Body of pancreas (tissue), 4 donors: ENCODE data around the gene AKT3. TPM values are rescaled to one million over a fixed set of nuclear protein-coding genes. Genes with fewer than 3 reads are reported as not detected.

ENCODE experiments used
- ATAC-seq: fragments of 150-250 bp; one replicate; pipeline ENCODE4 v1.9.1; 2016
- DNase-seq, 4 donors: peaks; one replicate each; pipeline ENCODE4 v3.0.0-alpha.2; 2019
- H3K27ac ChIP-seq, 4 donors: fragments of 200-600 bp; sonication (generic); 1 replicate in 3 of 4; 2 replicates in 1 of 4; pipeline versions ENCODE4 v1.5.1 to v1.6.1; 2016 to 2019; ENCODE audit warnings: mild to moderate bottlenecking in 1 of 4, mixed read lengths in 1 of 4, moderate library complexity in 1 of 4
- H3K27me3 ChIP-seq, 2 donors: fragments of 200-600 bp; sonication (generic); one replicate each; pipeline ENCODE4 v1.6.0; 2016; ENCODE audit warnings: mild to moderate bottlenecking in 1 of 2
- H3K36me3 ChIP-seq, 2 donors: fragments of 200-600 bp; sonication (generic); replicated peaks in 1 of 2; 2 replicates each; pipeline ENCODE4 v1.5.1; 2016; ENCODE audit warnings: low read depth in 2 of 2; ENCODE audit not compliant: insufficient read depth in 1 of 2
- H3K4me1 ChIP-seq: fragments of 200-600 bp; sonication (generic); one replicate; pipeline ENCODE4 v1.6.0; 2016
- H3K4me3 ChIP-seq, 2 donors: fragments of 200-600 bp; sonication (generic); 1 replicate in 1 of 2; 2 replicates in 1 of 2; pipeline ENCODE4 v1.5.1; 2016 to 2019
- H3K9me3 ChIP-seq, 3 donors: fragments of 200-600 bp; sonication (generic); 1 replicate in 2 of 3; 2 replicates in 1 of 3; pipeline ENCODE4 v1.5.1; 2016
- POLR2A ChIP-seq, 3 donors: fragments of 450-650 bp; IDR thresholded peaks; one replicate each; pipeline ENCODE4 v1.6.1; 2016; ENCODE audit warnings: antibody characterized with exemption in 3 of 3, mild to moderate bottlenecking in 2 of 3
- WGBS, 2 donors: methylation state at CpG; one replicate each; pipeline ENCODE4 v1.1.5; 2017; 5-methylcytosine and 5-hydroxymethylcytosine counted together
- intact Hi-C: fragments of 100-400 bp; cut with DNase I; formaldehyde crosslinking; loops from one replicate; pipeline ENCODE4 v1.15.1; 2023
- total RNA-seq, 2 donors: library from RNA; depleted of rRNA; stranded (reverse); fragments of >200 nt; gene quantifications; one replicate each; pipeline ENCODE4 v1.1.0, GENCODE V29; 2016
- TF ChIP-seq, protein P1 (sequence below), 7 experiments: fragments of 450-650 bp in 4 of 7; fragments of 200-600 bp in 3 of 7; sonication (generic) in 3 of 7; IDR thresholded peaks; one replicate each; pipeline ENCODE4 v1.5.1; 2016 to 2019; ENCODE audit warnings: antibody characterized with exemption in 7 of 7

Gene AKT3
- total RNA-seq, 2 donors from 2014 or later, result 14.0 to 24.7 TPM

- Histone ChIP-seq H3K27ac (no peak overlapping the region), H3K27me3 (no peaks in the 10 kb centered on the region), H3K9me3 (no peaks in the 10 kb centered on the region), H3K4me3 (no peak overlapping the region), H3K36me3 (no peaks in the 10 kb centered on the region), H3K4me1 (no peaks in the 10 kb centered on the region)
- DNase-seq (no peak), ATAC-seq (no peak)
- WGBS, 2 donors, result 86% methylated on average over 29 to 55 of the region's 55 CpGs
- intact Hi-C loops, result no loop called here
- no peak for TF ChIP-seq POLR2A (IDR thresholded peaks at IDR 0.05)
- TF ChIP-seq, protein P1, sequence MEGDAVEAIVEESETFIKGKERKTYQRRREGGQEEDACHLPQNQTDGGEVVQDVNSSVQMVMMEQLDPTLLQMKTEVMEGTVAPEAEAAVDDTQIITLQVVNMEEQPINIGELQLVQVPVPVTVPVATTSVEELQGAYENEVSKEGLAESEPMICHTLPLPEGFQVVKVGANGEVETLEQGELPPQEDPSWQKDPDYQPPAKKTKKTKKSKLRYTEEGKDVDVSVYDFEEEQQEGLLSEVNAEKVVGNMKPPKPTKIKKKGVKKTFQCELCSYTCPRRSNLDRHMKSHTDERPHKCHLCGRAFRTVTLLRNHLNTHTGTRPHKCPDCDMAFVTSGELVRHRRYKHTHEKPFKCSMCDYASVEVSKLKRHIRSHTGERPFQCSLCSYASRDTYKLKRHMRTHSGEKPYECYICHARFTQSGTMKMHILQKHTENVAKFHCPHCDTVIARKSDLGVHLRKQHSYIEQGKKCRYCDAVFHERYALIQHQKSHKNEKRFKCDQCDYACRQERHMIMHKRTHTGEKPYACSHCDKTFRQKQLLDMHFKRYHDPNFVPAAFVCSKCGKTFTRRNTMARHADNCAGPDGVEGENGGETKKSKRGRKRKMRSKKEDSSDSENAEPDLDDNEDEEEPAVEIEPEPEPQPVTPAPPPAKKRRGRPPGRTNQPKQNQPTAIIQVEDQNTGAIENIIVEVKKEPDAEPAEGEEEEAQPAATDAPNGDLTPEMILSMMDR (IDR thresholded peaks at IDR 0.05), result no peak
These were observed 375.7 kb downstream of the AKT3 start for GRCh38 chr1:243474136-243474881.

- TF ChIP-seq POLR2A (IDR thresholded peaks at IDR 0.05), result no peak
- TF ChIP-seq, protein P1 (IDR thresholded peaks at IDR 0.05), result no peak
- DNase-seq, result no peak
- no peak for ATAC-seq
- 45 to 61% methylated on average over 12 of the region's 12 CpGs for WGBS, 2 donors
- intact Hi-C loops, result no loop called here
- Histone ChIP-seq H3K36me3 (no peaks in the 10 kb centered on the region), H3K27ac (no peak overlapping the region), H3K27me3 (no peaks in the 10 kb centered on the region), H3K4me1 (no peaks in the 10 kb centered on the region), H3K4me3 (no peak overlapping the region), H3K9me3 (no peaks in the 10 kb centered on the region)
These were observed 376.6 kb downstream of the AKT3 start for GRCh38 chr1:243473227-243474135.

DNA sequence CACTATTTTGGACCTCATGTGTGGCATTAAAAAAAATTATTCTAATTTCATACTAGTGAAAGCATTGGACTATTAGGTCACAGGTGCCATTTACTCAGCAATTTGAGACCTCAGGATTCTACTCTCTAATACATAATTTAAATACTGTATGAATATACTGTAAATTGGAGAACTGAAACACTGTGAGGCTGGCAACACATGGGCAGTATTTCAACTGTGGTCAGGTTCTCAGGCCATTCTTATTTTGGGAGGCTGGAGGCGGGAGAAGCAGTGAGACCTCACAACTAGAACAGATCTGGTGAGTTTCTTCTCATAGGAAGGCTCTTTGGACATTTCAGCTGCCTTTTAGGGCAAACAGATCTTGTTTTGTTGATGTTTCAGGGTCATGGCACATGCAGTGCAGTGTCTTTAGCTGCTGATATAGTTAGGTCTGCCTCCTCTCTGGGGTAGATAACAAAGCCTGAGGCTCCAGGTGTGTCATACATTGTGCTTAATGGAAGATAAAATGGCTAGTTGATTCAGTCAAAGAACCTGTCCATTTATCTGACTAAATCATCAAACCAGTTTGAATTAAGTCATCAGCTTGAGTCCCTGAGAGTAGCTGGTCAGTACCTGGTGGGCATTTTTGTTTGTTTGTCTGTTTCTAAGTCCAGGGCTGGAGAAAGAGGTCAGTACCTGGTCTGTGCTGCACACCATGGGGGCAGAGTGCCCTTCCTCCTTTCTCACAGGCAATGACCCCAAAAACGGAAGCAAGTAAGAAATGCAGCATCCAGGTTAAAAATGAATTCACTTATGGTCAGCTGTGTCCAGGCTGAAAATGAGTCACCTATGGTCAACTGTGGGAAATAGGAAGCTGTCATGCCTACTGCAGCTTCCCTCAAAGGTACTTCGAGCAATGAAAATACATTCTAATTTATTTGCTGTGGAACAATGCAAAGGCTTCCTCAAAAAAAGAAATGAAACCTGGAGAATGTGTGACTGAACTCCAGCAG, 378.0 kb downstream of the AKT3 start:
- no peaks in the 10 kb centered on the region for H3K27me3 ChIP-seq
- TF ChIP-seq, protein P1 (IDR thresholded peaks at IDR 0.05), result no peak
- no peak for TF ChIP-seq POLR2A (IDR thresholded peaks at IDR 0.05)
- no peaks in the 10 kb centered on the region for H3K9me3 ChIP-seq
- H3K4me1 ChIP-seq, result no peaks in the 10 kb centered on the region
- DNase-seq (peak in 1 of 4 donors; percentile 18), ATAC-seq (no peak)
- H3K36me3 ChIP-seq, result no peaks in the 10 kb centered on the region
- 68 to 70% methylated on average over 3 of the region's 3 CpGs for WGBS, 2 donors
- intact Hi-C loops, result no loop called here
- H3K27ac ChIP-seq, result no peak overlapping the region
- no peak overlapping the region for H3K4me3 ChIP-seq

DNA sequence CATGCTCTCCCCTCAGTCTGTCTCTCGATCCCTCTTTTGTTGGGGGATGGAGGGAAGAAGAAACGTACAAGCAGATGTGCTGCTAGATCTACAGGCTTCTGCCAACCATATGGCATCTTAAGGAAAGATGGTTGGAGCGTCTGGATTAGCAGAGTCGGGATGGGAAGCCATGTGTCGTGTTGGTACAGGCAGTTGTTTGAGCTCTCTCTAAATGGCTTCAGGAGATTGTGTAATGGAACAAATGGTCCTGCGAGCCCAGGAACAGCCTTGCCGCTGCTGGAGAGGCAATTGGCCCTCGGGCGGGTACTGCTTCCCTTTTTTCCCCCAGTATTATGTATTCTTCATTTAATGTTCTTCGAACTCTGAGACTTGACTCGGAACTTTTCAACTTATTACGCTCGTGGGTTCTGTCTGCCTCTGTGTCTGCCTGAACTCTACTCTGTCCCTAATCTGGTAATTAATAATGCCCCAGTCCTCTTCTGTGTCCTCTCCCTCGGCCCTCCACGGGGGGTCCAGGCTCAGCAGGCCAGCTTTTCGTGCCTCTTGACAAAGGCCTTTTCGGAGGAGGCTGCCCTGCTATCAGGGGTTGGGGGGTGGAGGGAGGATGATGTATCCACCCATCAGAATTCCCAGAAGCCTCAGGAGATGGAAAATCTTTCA, 378.9 kb downstream of the AKT3 start:
- no peak for ATAC-seq
- no peak for TF ChIP-seq POLR2A (IDR thresholded peaks at IDR 0.05)
- TF ChIP-seq, protein P1 (IDR thresholded peaks at IDR 0.05), result no peak
- no peak overlapping the region for H3K27ac ChIP-seq
- peak in 1 of 4 donors; percentile 25 for DNase-seq
- no peaks in the 10 kb centered on the region for H3K9me3 ChIP-seq
- H3K36me3 ChIP-seq, result no peaks in the 10 kb centered on the region
- intact Hi-C loops, result no loop called here
- H3K4me1 ChIP-seq, result no peaks in the 10 kb centered on the region
- H3K4me3 ChIP-seq, result no peak overlapping the region
- H3K27me3 ChIP-seq, result no peaks in the 10 kb centered on the region
- WGBS, 2 donors, result 82 to 93% methylated on average over 13 to 17 of the region's 17 CpGs
